BJ (cell line): Measurements from ENCODE around the gene NFIA. TPM values are rescaled to one million over a fixed set of nuclear protein-coding genes. Genes with fewer than 3 reads are reported as not detected.

Experiments
- CTCF ChIA-PET: fragments of 350-600 bp; formaldehyde crosslinking; extraction: SDS; loops from one replicate; lab custom pipeline; 2021; ENCODE audit warnings: antibody characterized with exemption, inconsistent platforms; lab: Yijun Ruan, JAX
- POLR2A ChIA-PET: fragments of 300-600 bp; sonication (Branson Sonifier 250); formaldehyde crosslinking; extraction: SDS; loops from one replicate; lab custom pipeline; 2021; ENCODE audit warnings: antibody characterized with exemption; lab: Charles Lee
- DNase-seq: peaks from one replicate; pipeline ENCODE4 v3.0.0-alpha.2; 2011; ENCODE audit warnings: low read depth
- H3K27me3 ChIP-seq: 2 replicates; pipeline ENCODE4 v1.6.0; 2011; ENCODE audit warnings: low read length; ENCODE audit not compliant: control insufficient read depth, insufficient read depth
- H3K36me3 ChIP-seq: 2 replicates; pipeline ENCODE4 v1.5.1; 2011; ENCODE audit warnings: low read length; ENCODE audit not compliant: control insufficient read depth, insufficient read depth
- H3K4me3 ChIP-seq: 2 replicates; pipeline ENCODE4 v1.5.1; 2011; ENCODE audit warnings: low read depth, mild to moderate bottlenecking, control low read depth, low read length
- polyA plus RNA-seq: library from polyadenylated mRNA; depleted of rRNA; stranded (reverse); fragments of >200 nt; gene quantifications from 2 replicates; pipeline ENCODE4 v1.2.3, GENCODE V29; 2011
- TF ChIP-seq, protein P1 (sequence below): IDR thresholded peaks from 2 replicates; pipeline ENCODE4 v1.5.1; 2011; ENCODE audit warnings: low read depth, mild to moderate bottlenecking, control low read depth, inconsistent platforms, low read length, moderate library complexity; ENCODE audit not compliant: insufficient read depth

Gene NFIA
- polyA plus RNA-seq, 1 experiment = 4.5 TPM

DNA sequence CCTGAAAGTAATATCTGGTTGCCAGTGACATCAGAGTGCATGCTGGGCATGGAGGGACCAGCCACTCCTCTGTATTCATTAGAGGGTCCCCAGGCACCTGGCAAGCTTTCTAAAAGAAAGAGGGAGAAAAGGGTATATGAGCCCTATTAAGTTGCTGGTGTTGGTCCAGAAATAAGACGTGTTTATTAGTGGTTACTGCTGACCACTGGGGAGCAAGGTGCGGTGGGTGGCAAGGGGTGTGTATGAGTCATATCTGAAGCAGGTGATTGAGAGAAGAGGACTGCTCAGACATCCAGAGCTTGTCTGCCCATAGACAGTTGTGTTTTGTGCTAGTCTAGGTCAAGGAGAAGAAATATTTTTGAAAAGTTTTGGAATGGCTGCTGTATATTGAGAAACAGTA, 344.5 kb downstream of the NFIA start:
- POLR2A ChIA-PET = no interaction called here
- Histone ChIP-seq H3K4me3 (no peak overlapping the region), H3K27me3 (no peaks in the 10 kb centered on the region), H3K36me3 (no peaks in the 10 kb centered on the region)
- no peak for DNase-seq
- CTCF ChIA-PET = interaction anchor here (1.1 to 1.2 kb wide), 2 partner anchors 377 to 378 kb away, joined by 3 to 4 read pairs; no protein-coding TSS in a partner anchor
- TF ChIP-seq, protein P1, sequence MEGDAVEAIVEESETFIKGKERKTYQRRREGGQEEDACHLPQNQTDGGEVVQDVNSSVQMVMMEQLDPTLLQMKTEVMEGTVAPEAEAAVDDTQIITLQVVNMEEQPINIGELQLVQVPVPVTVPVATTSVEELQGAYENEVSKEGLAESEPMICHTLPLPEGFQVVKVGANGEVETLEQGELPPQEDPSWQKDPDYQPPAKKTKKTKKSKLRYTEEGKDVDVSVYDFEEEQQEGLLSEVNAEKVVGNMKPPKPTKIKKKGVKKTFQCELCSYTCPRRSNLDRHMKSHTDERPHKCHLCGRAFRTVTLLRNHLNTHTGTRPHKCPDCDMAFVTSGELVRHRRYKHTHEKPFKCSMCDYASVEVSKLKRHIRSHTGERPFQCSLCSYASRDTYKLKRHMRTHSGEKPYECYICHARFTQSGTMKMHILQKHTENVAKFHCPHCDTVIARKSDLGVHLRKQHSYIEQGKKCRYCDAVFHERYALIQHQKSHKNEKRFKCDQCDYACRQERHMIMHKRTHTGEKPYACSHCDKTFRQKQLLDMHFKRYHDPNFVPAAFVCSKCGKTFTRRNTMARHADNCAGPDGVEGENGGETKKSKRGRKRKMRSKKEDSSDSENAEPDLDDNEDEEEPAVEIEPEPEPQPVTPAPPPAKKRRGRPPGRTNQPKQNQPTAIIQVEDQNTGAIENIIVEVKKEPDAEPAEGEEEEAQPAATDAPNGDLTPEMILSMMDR = no peak

DNA sequence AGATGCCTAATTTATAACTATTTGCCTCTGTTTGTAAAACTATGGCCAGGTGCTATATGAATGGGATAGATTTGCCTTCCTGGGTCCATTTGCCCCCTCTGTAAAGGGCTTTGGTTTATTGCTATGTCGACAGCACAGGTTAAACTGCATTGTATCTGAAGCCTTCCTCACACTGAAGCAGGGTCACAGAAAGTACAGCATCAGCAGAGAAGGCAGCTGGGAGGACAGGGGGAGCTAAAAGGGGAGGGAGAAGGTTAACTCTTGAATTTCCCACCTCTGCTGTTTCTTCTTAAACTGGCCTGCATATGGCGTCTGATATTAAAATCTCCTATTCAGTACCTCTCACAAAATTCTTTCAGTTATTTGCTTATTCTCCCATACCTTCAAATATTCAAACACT, 345.1 kb downstream of the NFIA start:
- POLR2A ChIA-PET = no interaction called here
- no peak for DNase-seq
- no peaks in the 10 kb centered on the region for H3K36me3 ChIP-seq
- no peak overlapping the region for H3K4me3 ChIP-seq
- CTCF ChIA-PET = interaction anchor here (1.1 kb wide), 1 partner anchor 378 kb away, joined by 3 read pairs; no protein-coding TSS in a partner anchor
- TF ChIP-seq, protein P1 = no peak
- H3K27me3 ChIP-seq = no peaks in the 10 kb centered on the region

DNA sequence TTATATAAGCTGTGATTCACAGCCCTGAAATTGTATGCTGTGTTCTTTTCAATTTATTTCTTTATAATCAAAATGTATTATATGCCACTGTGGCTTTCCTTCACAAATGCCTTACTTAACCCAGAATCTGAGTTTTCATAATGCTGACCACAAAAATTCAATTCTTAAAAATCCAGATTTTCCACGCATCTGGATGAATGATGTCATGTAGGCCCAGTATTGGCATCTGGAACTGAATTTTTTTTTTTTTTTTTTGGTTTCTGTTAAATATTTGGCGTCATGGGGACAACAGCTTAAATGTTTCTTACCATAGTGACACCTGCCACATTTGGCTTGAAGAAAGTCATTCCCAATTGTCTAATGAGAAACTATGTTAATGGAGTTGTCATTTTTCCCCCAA, 345.8 kb downstream of the NFIA start:
- ChIA-PET CTCF (interaction anchor here (1.1 kb wide), 1 partner anchor 379 kb away, joined by 3 read pairs; no protein-coding TSS in a partner anchor), POLR2A (interaction anchor here (0.6 to 0.7 kb wide), 2 partner anchors 1443 to 1461 kb away, joined by 3 to 11 read pairs; no protein-coding TSS in a partner anchor)
- Histone ChIP-seq H3K4me3 (no peak overlapping the region), H3K36me3 (no peaks in the 10 kb centered on the region), H3K27me3 (no peaks in the 10 kb centered on the region)
- DNase-seq = peak; percentile 30
- TF ChIP-seq, protein P1 = no peak

DNA sequence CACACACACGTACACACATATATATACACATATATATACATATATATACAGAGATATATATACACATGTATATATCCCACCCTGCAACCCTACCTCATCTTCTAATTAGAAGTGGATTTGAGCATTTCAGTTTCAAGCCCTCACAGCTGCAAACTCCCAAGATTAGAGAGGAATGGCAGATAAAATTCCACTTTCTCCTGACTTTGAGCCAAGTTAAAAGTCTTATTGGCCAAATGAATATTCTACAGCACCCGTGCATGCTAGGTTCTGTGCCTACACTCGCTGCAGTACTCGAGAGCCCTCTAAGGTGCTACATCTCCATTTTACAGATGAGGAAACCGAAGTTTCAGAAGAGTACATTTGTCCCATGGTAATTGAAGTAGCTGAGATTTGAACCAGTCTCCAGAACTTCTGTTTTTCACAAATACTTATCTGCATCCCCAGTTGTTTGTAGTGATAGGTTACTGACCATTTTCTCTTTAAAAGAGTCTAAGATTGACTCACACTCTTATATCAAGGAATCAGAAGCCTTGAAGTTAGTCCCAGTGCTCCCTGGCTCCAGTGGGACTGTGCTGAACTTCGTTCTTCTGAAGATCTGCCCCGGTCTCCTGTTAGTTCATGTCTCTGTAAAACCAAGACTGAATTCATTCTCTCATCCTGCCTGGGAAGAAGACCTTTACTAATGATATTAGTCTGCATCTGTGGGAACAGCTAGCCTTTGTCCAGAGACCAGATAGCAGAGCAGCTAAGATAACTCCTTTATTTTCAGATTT, 350.4 kb downstream of the NFIA start:
- Histone ChIP-seq H3K36me3 (no peaks in the 10 kb centered on the region), H3K27me3 (no peaks in the 10 kb centered on the region), H3K4me3 (no peak overlapping the region)
- POLR2A ChIA-PET = no interaction called here
- TF ChIP-seq, protein P1 = no peak
- CTCF ChIA-PET = interaction anchor here (1.0 to 1.3 kb wide), 3 partner anchors 156 to 390 kb away, joined by 3 to 4 read pairs (median 3); no protein-coding TSS in a partner anchor
- no peak for DNase-seq

DNA sequence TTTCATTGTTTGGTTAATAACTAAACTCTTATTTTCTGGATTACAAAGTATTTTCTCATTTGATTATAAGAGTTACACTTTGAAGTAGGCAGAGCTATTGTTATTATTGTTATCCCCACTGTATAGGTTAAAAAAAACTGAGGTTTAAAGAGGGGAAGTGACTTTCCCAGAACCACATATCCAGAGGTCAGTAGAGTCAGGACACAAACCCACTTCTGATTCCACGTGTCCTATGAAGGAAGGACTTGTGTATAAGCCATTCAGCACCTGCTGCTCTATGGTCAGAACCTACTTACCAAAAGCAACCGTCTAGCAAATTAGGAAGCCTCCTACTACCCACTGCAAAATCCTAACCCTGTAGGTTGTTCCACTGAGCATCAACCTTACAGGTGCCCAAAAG, 351.3 kb downstream of the NFIA start:
- TF ChIP-seq, protein P1 = no peak
- ChIA-PET POLR2A (no interaction called here), CTCF (interaction anchor here (1.0 to 1.3 kb wide), 2 partner anchors 384 to 391 kb away, joined by 3 to 4 read pairs; no protein-coding TSS in a partner anchor)
- Histone ChIP-seq H3K27me3 (no peaks in the 10 kb centered on the region), H3K36me3 (no peaks in the 10 kb centered on the region), H3K4me3 (no peak overlapping the region)
- no peak for DNase-seq
